GM12878 (cell line): ENCODE data around the gene RFTN2.

Experiments
- IRF4 ChIP-seq: IDR thresholded peaks from 2 replicates; pipeline ENCODE4 v1.6.1; 2011; ENCODE audit warnings: low read depth, low read length
- POLR2AphosphoS2 ChIP-seq: IDR thresholded peaks from 2 replicates; pipeline ENCODE4 v1.6.1; 2011; ENCODE audit warnings: low read depth, mild to moderate bottlenecking, low read length, improper control_type of control experiment, moderate library complexity
- REST ChIP-seq: IDR thresholded peaks from 2 replicates; pipeline ENCODE4 v1.6.1; 2012; ENCODE audit warnings: mild to moderate bottlenecking, low read depth, low read length
- SREBF2 ChIP-seq: IDR thresholded peaks from 2 replicates; pipeline ENCODE4 v1.6.1; 2012; ENCODE audit warnings: mild to moderate bottlenecking, low read length

GRCh38 chr2:197677056-197677455 lies 1.7 kb upstream of the RFTN2 start:
- no peak for TF ChIP-seq POLR2AphosphoS2
- TF ChIP-seq SREBF2, result no peak
- no peak for TF ChIP-seq REST
- TF ChIP-seq IRF4, result no peak
